ENCODE results near the gene SLC46A1. TPM values are rescaled to one million over a fixed set of nuclear protein-coding genes. Genes with fewer than 3 reads are reported as not detected.

Gene SLC46A1
- total and polyA plus RNA-seq, 9 of the 15 experiments (the other 6 are each of a cell fraction or from before 2014, with no cell fraction given): 0.24 to 5.5 (median 3.1) TPM

DNA sequence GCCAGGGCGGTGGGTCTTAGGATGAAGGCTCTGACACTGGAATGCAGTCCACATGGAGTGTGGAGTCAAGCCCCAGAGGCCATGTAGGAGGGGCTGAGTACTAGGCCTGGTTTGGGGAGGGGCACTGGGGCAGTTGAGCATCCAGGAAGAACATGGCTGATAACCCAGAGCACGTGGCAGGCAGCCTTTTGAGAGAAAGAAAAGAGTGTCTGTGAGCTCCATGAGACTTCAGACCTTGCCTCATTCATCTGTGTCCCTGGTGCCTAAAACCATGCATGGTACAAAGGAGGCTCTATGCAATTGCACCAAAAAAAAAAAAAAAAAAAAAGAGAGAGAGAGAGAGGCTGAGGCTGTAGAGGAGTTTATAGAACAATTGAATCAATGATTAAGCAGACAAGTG is 14.6 kb downstream of the SLC46A1 start:
- no TSS peak for BruUV-seq (replicated peaks)
- peaks cover 0 to 12% of the 10 kb centered on the region in 2 experiments; a peak in 2 of 5 replicates for H3K27me3 ChIP-seq (ENCODE audit: control insufficient read depth in 2 of 2, insufficient read depth in 2 of 2, low read length in 2 of 2)
- no peak overlapping the region for H3K4me3 ChIP-seq
- intact Hi-C loops (cut with micrococcal nuclease): no loop called here
- H3K36me3 ChIP-seq (ENCODE audit: control insufficient read depth, insufficient read depth, low read length): no peaks in the 10 kb centered on the region
- ATAC-seq (peak; percentile 61; the same call in 2 of the 3 replicates), DNase-seq (ENCODE audit: extremely low read depth in 1 of 4, low spot score in 3 of 4) (peak in 1 of 4 experiments; percentile 38), FAIRE-seq (no peak)
- peaks cover 9 to 10% of the 10 kb centered on the region in 2 experiments; a peak in 3 of 5 replicates for H3K4me1 ChIP-seq (replicated peaks in 1 of 2; ENCODE audit: control insufficient read depth in 2 of 2, insufficient read depth in 2 of 2, low read length in 2 of 2)
- no peaks in the 10 kb centered on the region for H3K9me3 ChIP-seq (replicated peaks; ENCODE audit: control insufficient read depth, insufficient read depth, low read depth, low read length)
- H3K9me1 ChIP-seq (ENCODE audit: control insufficient read depth, insufficient read depth, low read length): no peaks in the 10 kb centered on the region
- 39% methylated on average over 2 of the region's 2 CpGs for WGBS (ENCODE audit: insufficient coverage, low coverage, missing lambda C conversion rate)
- in situ Hi-C loops (cut with MboI): no loop called here
- ChIA-PET POLR2A (interaction anchor here (1.2 to 1.4 kb wide), 2 partner anchors 13 to 14 kb away, joined by 3 to 6 read pairs; no protein-coding TSS in a partner anchor), CTCF (ENCODE audit: low intra/inter-chr PET ratio) (no interaction called here)
- no peak overlapping the region for H3K27ac ChIP-seq (ENCODE audit: extremely low read depth, low read depth, low read length)
- no peak overlapping the region for H3K4me2 ChIP-seq (ENCODE audit: insufficient read depth, low read length)
- no peaks in the 10 kb centered on the region for H3K79me2 ChIP-seq (ENCODE audit: control insufficient read depth, insufficient read depth, low read length)
- no peak overlapping the region for H3K9ac ChIP-seq (ENCODE audit: insufficient read depth in 1 of 2, low read depth in 2 of 2, low read length in 2 of 2)
- peak overlapping the region; percentile 25 for H2AFZ ChIP-seq (ENCODE audit: low read depth, low read length)
- 0 out of 2 replicates have a peak, but pooled peaks cover 4% of the 10 kb centered on the region for H4K20me1 ChIP-seq (replicated peaks; ENCODE audit: control insufficient read depth, insufficient read depth, low read length)
- TF ChIP-seq CBFB (CRISPR knock-in tag; IDR thresholded peaks at IDR 0.05): no peak
- 0 out of 2 replicates have a peak, but pooled peaks have one; percentile 35 for TF ChIP-seq MYC (IDR thresholded peaks at IDR 0.05; ENCODE audit: low read depth, low read length)
- no peak for TF ChIP-seq MYC (CRISPR knock-in tag; IDR thresholded peaks at IDR 0.05; ENCODE audit: borderline replicate concordance, low read depth)
- TF ChIP-seq, protein P1, sequence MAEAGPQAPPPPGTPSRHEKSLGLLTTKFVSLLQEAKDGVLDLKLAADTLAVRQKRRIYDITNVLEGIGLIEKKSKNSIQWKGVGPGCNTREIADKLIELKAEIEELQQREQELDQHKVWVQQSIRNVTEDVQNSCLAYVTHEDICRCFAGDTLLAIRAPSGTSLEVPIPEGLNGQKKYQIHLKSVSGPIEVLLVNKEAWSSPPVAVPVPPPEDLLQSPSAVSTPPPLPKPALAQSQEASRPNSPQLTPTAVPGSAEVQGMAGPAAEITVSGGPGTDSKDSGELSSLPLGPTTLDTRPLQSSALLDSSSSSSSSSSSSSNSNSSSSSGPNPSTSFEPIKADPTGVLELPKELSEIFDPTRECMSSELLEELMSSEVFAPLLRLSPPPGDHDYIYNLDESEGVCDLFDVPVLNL (CRISPR knock-in tag; IDR thresholded peaks at IDR 0.05; ENCODE audit: low read depth): no peak
- TF ChIP-seq RBM15 (IDR thresholded peaks at IDR 0.05; ENCODE audit: insufficient read depth, low read length): no peak
- no peak for TF ChIP-seq NFE2L1 (tag; IDR thresholded peaks at IDR 0.05; ENCODE audit: borderline replicate concordance, low read depth)
- no peak for TF ChIP-seq ZNF324 (CRISPR knock-in tag; IDR thresholded peaks at IDR 0.05)
- TF ChIP-seq ZBTB49 (CRISPR knock-in tag; IDR thresholded peaks at IDR 0.05; ENCODE audit: borderline replicate concordance): no peak
- TF ChIP-seq, protein P2, sequence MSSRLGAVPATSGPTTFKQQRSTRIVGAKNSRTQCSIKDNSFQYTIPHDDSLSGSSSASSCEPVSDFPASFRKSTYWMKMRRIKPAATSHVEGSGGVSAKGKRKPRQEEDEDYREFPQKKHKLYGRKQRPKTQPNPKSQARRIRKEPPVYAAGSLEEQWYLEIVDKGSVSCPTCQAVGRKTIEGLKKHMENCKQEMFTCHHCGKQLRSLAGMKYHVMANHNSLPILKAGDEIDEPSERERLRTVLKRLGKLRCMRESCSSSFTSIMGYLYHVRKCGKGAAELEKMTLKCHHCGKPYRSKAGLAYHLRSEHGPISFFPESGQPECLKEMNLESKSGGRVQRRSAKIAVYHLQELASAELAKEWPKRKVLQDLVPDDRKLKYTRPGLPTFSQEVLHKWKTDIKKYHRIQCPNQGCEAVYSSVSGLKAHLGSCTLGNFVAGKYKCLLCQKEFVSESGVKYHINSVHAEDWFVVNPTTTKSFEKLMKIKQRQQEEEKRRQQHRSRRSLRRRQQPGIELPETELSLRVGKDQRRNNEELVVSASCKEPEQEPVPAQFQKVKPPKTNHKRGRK (tag; IDR thresholded peaks at IDR 0.05): no peak
- TF ChIP-seq SIN3B (IDR thresholded peaks at IDR 0.05; ENCODE audit: low read depth): no peak
- peak in 1 of 3 experiments; percentile 18 for TF ChIP-seq YY1 (IDR thresholded peaks at IDR 0.05; ENCODE audit: borderline replicate concordance in 1 of 3, control insufficient read depth in 1 of 3, extremely low read depth in 1 of 3, insufficient read depth in 3 of 3, insufficient read length in 1 of 3, insufficient replicate concordance in 2 of 3, low read depth in 1 of 3, low read length in 2 of 3)

All from K562 (cell line).